Kasumi-1 (cell line): ENCODE measurements around the gene PRR14.
"Not testable (repeated sequence)": the region's sequence is repeated elsewhere in the genome, so short reads cannot be mapped to it uniquely, and the experiment has no call there.

Source experiments
- DNase-seq, 2 experiments: peaks; one replicate each; lab custom pipeline; 2025; lab: John Stamatoyannopoulos, UW

The PRR14 gene

DNA sequence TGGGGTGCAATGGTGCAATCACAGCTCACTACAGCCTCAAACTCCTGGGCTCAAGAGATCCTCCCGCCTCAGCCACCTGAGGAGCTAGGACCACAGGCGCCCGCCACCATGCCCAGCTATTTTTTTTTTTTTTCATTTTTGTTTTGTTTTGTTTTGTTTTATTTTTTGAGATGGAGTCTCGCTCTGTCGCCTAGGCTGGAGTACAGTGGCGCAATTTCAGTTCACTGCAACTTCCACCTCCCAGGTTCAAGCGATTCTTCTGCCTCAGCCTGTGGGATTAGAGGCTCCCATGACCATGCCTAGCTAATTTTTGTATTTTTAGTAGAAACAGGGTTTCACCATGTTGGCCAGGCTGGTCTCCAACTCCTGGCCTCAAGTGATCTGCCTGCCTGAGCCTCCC lies 18.3 kb upstream of the PRR14 start:
- not testable (repeated sequence) for DNase-seq

DNA sequence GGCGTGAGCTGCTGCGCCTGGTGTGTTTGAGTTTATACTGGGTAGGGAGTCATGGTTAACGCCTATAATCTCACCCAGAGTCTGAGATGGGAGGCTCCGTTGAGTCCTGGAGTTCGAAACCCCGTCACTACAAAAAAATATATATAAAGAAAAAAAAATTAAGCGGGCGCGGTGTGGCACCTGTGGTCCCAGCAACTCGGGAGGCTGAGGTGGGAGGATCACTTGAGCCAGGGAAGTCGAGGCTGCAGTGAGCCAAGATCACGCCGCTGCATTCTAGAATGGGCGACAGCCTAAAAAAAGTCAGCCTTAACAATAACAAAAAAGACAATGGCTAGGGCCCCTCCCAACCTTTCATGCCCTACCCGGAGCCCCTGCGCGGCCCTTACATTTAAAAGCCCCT lies 17.2 kb upstream of the PRR14 start:
- no peak for DNase-seq

DNA sequence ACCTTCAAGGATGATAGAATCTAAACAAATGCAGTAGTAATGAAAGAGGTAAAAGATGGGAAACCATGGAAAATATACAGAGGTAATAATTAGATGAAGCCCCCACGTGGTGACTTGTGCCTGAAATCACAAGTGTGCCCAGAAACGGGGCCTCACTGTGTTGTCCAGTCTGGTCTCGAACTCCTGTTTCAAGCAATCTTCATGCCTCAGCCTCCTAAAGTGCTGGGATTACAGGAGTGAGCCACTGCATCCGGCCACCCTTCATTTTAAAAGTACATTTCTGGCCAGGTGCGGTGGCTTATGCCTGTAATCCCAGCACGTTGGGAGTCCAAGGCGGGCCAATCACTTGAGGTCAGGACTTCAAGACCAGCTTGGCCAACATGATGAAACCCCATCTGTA lies 14.2 kb upstream of the PRR14 start:
- DNase-seq, result no peak

DNA sequence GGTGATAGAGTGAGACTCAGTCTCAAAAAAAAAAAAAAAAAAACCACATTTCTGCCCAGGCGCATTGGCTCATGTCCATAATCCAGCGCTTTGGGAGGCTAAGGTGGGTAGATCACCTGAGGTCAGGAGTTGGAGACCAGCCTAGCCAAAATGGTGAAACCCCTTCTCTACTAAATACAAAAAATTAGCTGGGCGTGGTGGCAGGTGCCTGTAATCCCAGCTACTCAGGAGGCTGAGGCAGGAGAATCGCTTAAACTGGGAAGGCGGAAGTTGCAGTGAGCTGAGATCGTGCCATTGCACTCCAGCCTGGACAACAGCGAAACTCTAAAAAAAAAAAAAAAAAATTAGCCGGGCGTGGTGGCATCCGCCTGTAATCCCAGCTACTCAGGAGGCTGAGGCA lies 13.6 kb upstream of the PRR14 start:
- not testable (repeated sequence) for DNase-seq

DNA sequence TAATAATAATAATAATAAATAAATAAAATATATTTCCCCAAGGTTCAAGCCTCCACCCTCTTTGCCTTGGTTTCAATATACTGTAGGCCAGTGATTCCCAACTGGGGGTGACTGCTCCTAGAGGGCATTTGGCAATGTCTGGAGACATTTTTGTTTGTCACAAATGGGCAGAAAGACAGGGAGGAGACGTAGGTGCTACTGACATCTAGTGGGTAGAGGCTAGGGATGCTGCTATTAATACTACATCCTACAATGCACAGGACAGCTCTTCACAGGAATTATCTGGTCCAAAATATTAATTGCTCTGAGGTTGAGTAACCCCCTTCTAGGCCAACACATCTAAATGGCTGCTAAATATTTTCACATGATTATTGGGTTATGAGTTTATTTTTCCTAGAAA lies 12.8 kb upstream of the PRR14 start:
- DNase-seq, result peak; percentile 62 to 69

DNA sequence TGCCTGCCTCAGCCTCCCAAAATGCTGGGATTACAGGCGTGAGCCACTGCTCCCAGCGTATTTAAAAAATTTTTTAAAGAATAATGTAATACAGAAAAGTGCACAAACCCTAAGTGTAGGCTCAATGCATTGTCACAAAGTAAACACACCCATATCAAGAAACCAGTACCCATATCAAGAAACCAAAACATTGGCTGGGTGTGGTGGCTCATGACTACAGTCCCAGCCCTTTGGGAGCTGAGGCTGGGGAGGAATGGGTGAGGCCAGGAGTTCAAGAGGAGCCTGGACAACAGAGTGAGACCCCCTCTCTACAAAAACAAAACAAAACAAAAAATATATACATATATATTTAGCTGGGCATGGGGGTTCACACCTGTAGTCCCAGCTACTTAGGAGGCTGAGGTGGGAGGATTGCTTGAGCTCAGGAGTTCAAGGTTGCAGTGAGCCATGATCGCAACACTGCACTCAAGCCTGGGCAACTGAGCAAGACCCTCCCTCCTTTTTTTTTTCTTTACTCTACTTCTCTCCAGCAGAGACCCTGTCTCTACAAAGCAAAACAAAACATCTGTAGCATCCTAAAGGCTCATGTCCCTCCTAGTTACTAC lies 9.3 kb upstream of the PRR14 start:
- no peak for DNase-seq

DNA sequence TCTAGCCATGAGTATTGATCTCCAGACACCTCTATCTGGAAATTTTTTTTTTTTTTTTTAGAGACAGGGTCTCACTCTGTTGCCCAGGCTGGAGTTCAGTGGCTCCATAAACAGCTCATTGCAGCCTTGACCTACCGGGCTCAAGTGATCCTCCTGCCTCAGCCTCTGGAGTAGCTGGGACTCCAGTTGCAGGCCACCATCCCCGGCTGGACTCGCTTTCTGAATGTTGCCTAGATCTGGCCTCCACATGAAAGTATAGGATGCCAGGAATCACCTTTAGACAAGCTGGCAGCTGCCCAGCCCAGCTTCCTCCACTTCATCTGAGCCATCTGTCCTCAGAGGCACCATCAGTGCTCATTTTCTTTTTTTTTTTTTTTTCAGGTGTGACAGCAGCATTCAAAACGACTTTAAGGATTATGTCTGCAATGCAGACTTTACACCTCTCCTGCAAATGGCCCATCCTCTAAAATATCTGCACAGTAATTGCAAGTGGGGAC lies 6.4 kb upstream of the PRR14 start:
- DNase-seq, result no peak

DNA sequence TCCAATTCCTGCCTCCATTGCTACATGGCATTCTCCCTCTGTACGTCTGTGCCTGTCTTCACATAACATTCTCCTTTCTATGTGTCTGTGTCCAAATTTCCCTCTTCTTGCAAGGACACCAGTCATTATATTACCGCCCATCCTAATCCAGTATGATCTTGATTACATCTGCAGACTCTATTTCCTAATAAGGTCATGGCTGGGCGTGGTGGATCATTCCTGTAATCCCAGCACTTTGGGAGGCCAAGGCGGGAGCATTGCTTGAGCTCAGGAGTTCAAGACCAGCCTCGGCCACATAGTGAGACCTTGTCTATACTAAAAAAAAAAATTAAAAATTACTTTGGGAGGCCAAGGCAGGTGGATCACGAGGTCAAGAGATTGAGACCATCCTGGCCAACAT lies 5.0 kb upstream of the PRR14 start:
- no peak for DNase-seq

DNA sequence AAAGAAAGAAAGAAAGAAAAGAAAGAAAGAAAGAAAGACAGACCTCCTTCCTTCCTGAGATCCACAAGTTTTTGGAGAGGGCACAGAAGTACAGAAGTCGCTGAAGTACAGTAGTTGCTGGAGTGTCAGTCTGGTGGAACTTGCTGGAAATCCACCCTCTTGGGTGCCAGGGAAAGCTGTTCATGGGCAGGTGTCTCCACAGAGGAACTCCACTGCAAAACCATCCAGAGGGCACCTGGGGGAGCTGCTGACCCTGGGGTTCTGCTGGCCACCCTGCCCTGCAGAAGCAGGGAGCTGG lies 3.5 kb upstream of the PRR14 start:
- no peak for DNase-seq

DNA sequence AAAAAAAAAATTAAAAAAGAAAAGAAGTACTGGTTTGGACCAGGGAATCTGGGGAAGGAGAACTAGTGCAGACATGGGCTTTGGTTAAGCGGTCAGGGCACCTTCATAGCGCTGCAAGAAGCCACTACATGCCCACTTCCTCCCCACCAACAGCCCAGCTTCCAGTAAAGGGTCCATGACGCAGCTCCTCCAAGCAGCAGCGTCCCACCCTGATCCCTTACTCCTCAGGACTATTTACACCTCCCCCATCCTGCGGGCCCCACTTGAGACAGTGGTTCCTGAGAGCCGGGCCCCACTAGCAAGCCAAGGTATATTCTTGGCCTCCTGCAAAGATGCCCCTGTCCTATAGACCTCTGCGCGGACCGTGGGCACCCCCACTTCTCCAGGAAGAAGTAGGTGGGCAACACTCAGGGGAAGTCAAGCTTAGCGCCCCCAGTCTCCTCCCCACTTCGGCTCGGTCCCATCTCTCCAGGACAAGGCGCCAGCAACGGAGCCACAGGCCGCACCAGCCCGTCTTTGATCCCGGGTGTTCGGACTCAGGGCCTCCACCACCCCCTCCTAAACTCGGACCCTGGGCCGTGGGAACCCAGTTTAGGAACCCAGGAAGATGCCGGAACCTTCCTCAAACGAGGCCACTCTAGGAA lies 913 bp upstream of the PRR14 start:
- DNase-seq, result no peak

DNA sequence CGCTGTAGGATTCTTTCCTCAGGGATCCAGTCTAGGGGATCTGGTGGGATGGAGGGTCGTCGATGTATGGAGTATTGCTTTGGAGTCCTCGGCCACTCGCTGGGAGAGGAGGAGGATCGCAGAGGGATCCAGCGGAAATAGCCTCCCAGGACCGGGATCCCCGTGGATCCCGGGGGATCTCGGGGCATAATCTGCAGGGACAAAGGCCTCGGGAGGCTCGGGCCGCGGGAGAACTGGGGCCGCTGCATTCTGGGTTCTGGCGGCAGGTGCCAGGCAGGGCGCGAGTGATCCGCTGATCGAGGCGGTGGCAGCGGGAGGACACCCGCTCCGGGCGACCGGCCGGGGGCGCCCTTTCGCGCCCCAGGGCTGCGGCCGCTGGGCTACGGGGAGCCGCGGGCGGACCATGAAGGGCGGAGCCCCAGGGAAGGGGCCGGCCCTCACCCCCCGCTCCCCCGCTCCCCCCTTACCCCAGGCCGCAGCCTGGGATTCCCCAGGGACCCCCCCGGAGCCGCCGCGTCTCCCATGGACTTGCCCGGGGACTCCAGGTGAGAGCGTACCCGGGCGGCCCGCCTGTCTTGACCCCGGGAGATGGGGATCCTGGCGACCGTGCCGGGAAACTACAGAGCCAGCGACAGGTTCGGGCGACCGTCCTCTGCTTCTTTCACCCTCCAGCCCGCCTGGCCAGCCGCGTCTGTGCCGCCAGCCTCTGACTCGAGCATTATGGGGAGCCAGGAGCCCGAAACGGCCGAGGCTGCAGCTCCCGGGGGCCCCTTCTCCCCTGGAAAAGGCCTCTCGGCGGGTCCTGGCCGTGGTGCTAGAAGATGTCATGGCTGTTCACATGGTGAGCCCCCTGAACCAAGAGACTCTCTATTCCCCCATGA lies 604 bp downstream of the PRR14 start:
- peak in 1 of 2 experiments; percentile 11 for DNase-seq

DNA sequence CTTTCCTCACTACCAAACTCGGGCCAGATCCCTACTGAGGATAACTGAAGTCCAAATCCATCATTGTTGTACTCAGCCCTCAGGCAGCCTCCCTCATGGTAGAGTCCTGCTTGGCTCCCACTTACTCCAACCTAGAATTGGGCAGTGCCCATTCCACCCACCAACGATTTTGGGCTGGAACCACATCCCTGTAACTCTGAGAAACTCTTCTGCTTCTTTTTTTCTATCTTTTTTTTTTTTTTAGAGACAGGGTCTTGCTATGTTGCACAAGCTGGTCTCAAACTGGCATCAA lies 1.2 kb downstream of the PRR14 start:
- DNase-seq, result no peak

DNA sequence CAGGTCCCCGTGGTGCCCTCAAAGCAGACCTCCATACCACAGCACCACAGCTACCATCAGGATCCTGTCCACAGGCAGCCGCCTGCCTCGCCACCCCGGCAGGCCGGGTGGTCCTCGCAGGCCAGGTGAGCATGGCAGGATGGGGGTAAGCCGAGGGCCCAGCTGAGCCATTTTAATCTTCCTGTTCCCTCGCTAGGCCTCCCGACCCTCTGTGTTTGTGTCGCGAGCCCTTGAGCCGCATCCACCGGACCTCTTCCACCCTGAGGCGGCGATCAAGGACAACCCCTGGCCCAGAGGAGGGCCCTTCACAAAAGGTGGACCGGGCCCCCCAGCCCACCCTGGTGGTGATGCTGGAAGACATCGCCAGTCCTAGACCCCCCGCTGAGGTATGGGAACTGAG lies 2.0 kb downstream of the PRR14 start:
- DNase-seq, result no peak

DNA sequence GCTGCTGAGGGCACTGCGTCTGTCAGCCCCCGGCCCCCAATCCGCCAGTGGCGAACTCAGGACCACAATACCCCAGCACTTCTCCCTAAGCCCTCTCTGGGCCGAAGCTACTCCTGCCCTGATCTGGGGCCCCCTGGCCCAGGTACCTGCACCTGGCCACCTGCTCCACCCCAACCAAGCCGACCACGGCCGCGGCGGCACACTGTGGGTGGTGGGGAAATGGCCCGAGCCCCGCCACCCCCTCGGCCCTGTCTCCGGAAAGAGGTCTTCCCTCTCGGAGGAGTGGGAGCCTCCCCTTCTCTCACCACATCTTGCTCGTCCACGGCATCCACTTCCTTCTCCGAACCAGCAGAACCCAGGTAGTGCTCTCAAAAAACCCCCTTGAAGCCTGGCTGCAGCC lies 4.1 kb downstream of the PRR14 start:
- DNase-seq, result no peak

DNA sequence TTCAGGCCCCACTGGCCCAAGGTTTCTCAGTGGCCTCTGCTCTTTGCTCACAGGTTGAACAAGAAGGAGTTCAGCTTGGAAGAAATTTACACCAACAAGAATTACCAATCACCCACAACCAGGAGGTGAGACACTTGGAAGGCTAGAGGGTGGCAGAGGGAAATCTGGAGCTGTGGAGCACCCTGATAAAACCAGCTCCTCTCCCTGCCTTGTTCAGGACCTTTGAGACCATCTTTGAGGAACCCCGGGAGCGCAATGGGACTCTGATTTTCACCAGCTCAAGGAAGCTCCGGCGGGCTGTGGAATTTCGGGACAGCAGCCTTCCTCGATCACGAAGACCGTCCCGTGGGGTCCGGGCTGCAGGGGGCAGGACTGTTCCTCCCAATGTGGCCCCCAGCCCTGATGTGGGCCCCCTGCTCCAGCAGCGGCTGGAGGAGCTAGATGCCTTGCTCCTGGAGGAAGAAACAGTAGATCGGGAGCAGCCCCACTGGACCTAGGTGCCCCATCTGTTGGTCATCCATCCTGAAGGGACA lies 5.1 kb downstream of the PRR14 start:
- DNase-seq, result no peak

DNA sequence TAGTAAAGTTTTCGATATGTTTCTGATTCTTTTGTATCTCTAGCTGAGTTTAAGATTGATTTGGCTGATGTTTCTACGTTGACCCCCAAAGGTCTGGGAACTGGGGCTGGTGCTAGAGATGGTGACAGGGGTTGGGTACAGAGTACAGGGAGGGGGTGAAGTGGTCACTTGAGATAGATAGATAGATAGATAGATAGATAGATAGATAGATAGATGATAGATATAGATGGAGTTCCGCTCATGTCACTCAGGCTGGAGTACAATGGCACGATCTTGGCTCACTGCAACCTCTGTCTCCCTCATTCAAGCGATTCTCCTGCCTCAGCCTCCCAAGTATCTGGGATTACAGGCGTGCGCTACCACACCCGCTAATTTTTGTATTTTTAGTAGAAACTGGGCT lies 5.6 kb downstream of the PRR14 start:
- DNase-seq, result no peak

DNA sequence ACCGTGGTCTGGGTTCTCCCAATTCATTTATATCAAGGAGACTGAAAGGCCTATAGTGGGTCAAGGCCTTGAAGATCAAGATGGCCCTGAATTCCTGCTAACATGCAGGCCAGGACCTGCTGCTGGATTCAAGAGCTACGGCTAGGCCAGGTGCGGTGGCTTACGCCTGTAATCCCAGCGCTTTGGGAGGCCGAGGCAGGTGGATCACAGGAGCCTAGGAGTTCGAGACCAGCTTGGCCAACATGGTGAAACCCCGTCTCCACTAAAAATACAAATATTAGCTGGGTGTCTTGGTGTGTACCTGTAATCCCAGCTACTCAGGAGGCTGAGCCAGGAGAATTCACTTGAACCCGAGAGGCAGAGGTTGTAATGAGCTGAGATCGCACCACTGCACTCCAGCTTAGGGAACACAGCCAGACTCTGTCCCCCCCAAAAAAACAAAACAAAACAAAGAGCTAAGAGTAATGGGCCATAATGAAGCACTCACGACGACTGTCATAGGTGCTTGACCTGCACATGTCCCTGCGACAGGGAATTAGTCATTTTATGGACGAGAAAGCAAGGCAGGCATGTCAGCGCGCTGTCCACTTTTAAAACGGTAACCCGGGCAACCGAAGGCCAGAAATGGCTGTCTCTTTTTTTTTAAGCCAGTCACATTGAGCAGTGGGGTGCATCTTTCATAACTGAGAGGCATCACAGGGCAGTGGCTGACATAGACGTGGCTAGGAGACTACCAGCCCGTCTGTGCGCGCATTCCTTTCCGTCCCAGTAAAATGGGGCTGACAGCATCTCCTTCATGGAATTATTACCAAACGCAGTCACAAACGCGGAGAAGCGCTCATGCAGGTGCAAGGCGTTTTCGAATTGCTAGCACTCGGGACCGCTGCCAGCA lies 6.5 kb downstream of the PRR14 start:
- DNase-seq, result peak in 1 of 2 experiments; percentile 29

DNA sequence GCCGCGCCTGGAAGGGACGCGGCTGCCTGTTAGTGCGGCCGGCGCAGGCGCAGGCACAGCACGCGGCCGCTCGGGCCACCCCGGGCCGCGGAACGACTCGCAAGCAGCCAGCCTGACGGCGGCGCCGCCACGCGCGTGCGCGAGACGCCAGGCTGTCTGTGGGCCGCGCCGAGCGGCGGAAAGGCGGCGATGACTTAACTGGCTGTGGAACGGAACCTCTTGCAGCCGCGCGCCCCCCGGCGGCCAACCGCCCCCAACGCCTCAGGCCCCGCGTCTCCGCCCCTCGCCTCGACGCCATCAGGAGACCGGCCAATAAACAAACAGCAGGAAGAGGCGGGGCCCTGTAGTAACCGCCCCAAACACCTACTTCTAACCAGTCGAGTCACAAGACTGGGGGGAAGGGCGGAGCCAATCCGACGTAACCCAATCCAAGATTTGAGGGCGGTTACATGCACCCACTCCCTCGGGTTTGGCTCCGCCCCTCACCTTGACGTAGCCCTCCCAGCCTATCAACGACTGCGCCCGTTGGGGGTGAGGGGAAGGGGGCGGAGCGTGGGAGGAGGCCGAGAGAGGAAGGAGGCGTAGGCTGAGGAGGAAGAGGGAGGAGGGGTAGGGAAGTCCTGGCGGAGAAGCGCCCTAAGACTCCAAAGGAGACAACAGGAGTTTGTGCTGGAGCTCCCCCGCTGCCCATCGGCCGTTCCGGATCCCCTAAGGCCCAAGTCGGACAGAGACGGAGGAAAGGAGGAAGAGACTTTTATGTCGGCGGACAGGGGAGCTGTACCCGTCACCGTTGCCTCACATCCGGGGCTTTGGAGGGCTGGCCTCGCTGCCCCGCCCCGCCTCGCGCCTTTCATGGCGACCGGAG lies 7.3 kb downstream of the PRR14 start, which contains the start of gene FBRS:
Gene FBRS (plus strand): TSS at position 566 of the 865 bp plus-strand sequence. CDS start 1,088 bp downstream, outside the sequence.
- peak; percentile 87 to 89 for DNase-seq

DNA sequence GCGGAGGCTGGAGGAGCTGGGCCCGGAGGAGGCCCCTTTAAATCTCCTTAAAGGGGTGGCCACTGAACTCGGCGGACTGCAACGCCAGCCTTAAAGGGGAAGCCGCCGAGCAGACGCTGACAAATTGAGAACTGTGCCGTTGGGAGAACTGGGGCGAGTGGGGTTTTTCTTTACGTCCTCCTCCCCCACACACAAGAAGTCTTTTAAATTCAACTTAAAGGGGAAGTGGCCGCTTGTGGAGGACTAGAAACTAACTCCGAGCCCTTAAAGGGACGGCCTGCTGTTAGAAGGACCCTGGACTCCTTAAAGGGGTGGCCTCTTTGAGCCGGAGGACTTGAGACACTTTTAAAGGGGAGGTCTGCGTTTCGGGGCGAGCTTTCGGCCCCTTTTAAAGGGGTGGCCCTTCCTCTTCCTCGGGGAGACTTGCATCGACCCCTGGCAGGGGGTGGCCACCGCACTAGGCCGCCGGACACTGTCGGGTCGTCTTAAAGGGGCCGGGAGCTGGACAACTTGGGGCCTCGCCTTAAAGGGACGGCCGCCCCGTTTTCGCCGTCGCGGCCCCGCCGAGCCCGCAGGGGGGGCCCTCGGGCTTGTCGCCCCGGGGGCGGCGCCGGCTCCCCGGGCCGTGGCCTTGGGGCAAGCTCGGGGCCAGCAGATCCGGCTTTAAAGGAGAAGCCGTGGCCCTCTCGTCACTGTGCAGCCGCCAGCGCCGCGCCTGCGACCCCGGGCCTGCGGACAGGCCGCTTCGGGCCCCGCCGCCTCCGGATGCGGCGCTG lies 8.2 kb downstream of the PRR14 start:
- peak; percentile 88 to 89 for DNase-seq
